Measurements from ENCODE around the gene GLOD5.
"Not testable (repeated sequence)": the region's sequence is repeated elsewhere in the genome, so short reads cannot be mapped to it uniquely, and the experiment has no call there.

Gene GLOD5

GRCh38 chrX:48792219-48792618, 30.7 kb downstream of the GLOD5 start:
- no peak for DNase-seq (ENCODE audit: low read depth in 3 of 3, low spot score in 1 of 3)

GRCh38 chrX:48793935-48794334, 32.4 kb downstream of the GLOD5 start:
- DNase-seq (ENCODE audit: low read depth in 3 of 3, low spot score in 1 of 3), result no peak

- DNase-seq (ENCODE audit: low read depth in 3 of 3, low spot score in 1 of 3), result no peak
Measured at GRCh38 chrX:48794340-48794910, 32.9 kb downstream of the GLOD5 start.

- no peak for DNase-seq (ENCODE audit: low read depth in 3 of 3, low spot score in 1 of 3)
Measured at GRCh38 chrX:48794911-48795515, 33.5 kb downstream of the GLOD5 start.

- DNase-seq (ENCODE audit: low read depth in 3 of 3, low spot score in 1 of 3), result no peak
Measured at GRCh38 chrX:48798318-48798717, 36.8 kb downstream of the GLOD5 start.

- DNase-seq (ENCODE audit: low read depth in 3 of 3, low spot score in 1 of 3), result no peak
Measured at GRCh38 chrX:48800574-48801279, 39.2 kb downstream of the GLOD5 start.

- peak; percentile 80 to 88 (median 88) for DNase-seq (ENCODE audit: low read depth in 3 of 3, low spot score in 1 of 3)
Measured at GRCh38 chrX:48801280-48802088, 39.9 kb downstream of the GLOD5 start, which contains the start of gene HDAC6. HDAC6 (plus strand) TSS chrX:48802067; CDS start chrX:48802693, 626 bp downstream.

- peak; percentile 8 to 45 (median 9) for DNase-seq (ENCODE audit: low read depth in 3 of 3, low spot score in 1 of 3)
Measured at GRCh38 chrX:48802089-48802904, 40.8 kb downstream of the GLOD5 start.

DNA sequence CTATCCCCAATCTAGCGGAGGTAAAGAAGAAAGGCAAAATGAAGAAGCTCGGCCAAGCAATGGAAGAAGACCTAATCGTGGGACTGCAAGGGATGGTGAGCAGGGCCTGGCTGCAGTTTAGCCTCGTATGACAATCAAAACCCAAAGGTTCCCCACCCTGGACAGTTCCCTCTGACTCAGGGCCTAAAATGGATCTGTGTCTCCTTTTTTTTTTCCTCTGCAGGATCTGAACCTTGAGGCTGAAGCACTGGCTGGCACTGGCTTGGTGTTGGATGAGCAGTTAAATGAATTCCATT, 41.3 kb downstream of the GLOD5 start:
- no peak for DNase-seq (ENCODE audit: low read depth in 3 of 3, low spot score in 1 of 3)

- no peak for DNase-seq (ENCODE audit: low read depth in 3 of 3, low spot score in 1 of 3)
Measured at GRCh38 chrX:48806081-48806480, 44.5 kb downstream of the GLOD5 start.

DNA sequence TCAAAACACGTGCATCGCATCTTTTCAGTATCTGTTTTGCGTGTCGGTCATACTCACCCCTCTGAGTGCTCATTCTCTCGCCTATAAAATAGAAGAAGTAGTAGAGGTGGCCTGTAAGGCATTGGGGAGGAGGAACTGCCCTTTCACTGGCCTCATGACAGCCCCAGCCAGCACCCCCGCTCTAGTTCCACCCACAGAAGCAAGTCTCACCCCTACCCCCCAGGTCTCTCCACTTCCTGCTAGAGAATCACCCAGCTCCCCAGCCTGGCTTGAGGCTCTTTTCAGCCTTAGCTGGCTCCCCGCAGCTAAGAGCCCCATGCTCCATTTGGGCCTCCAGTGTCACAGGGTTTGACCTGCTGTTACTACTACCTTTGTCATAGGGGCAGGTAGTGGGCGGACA, 52.1 kb downstream of the GLOD5 start:
- DNase-seq (ENCODE audit: low read depth in 3 of 3, low spot score in 1 of 3), result no peak

- no peak for DNase-seq (ENCODE audit: low read depth in 3 of 3, low spot score in 1 of 3)
Measured at GRCh38 chrX:48814722-48815121, 53.2 kb downstream of the GLOD5 start.

DNA sequence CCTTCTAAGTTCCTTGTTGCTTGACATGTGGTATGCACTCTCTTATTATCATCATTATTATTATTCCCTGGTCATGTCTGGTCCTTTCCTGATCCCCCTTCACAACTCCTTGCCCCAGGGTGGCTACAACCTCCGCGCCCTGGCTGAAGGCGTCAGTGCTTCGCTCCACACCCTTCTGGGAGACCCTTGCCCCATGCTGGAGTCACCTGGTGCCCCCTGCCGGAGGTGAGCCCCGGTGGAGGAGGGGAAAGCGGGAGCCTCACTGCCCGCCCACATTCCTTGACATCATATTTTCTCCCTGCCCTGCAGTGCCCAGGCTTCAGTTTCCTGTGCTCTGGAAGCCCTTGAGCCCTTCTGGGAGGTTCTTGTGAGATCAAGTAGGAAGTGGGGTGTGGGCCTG, 53.7 kb downstream of the GLOD5 start:
- DNase-seq (ENCODE audit: low read depth in 3 of 3, low spot score in 1 of 3), result no peak

DNA sequence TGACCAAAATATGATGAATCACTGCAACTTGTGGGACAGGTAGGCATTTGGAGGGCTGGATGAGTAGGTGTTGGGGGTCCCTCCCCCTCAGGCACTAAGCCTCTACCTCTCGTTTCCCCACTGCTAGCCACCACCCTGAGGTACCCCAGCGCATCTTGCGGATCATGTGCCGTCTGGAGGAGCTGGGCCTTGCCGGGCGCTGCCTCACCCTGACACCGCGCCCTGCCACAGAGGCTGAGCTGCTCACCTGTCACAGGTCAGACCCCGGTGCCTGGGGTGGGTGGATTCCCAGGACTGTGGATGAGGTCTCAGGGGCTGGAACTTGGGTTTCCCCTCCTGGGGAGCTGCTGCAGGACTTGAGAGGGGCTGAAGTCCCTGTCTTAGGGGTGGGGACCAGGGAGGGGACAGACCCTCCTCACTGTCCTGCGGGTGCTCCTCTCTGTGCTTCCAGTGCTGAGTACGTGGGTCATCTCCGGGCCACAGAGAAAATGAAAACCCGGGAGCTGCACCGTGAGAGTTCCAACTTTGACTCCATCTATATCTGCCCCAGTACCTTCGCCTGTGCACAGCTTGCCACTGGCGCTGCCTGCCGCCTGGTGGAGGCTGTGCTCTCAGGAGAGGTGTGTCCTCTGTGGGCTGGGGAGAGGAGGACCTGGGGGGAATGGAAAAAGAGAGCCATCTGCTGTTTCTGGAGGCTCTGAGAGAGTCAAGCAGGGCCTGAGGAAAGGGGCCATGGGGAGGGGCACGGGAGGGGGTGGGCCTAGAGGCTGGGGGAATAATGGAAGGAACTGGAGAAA, 54.7 kb downstream of the GLOD5 start:
- DNase-seq (ENCODE audit: low read depth in 3 of 3, low spot score in 1 of 3), result no peak

DNA sequence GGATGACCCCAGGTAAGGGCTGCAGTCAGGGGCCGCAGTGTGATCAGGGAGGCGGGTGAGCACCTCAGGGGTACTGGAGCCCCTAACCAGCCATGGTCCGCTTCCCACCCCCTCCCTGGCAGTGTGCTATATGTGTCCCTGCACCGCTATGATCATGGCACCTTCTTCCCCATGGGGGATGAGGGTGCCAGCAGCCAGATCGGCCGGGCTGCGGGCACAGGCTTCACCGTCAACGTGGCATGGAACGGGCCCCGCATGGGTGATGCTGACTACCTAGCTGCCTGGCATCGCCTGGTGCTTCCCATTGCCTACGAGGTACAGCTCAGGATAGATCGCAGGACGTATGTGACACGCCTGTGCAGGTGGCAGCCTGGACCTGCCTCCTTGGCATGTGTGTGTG, 56.6 kb downstream of the GLOD5 start:
- no peak for DNase-seq (ENCODE audit: low read depth in 3 of 3, low spot score in 1 of 3)

DNA sequence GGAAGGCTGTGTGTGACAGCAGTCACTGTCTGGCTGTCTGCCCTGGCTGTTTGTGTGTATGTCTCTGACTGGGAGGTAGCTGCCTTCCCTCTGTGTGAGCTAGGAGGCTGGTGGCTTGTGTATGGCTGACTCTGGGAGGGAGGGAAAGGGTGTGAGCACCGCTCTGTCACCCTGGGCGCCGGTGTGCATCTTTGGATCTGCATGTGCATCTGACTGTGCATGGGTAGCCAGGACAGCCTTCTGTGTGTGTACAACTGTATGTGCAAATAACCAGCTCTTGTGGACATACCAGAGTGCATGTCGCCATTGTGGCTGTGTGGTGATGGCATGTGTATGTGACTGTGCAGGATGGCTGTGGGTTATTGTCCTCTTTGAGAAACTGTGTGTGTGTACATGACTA, 57.3 kb downstream of the GLOD5 start:
- DNase-seq (ENCODE audit: low read depth in 3 of 3, low spot score in 1 of 3), result no peak

DNA sequence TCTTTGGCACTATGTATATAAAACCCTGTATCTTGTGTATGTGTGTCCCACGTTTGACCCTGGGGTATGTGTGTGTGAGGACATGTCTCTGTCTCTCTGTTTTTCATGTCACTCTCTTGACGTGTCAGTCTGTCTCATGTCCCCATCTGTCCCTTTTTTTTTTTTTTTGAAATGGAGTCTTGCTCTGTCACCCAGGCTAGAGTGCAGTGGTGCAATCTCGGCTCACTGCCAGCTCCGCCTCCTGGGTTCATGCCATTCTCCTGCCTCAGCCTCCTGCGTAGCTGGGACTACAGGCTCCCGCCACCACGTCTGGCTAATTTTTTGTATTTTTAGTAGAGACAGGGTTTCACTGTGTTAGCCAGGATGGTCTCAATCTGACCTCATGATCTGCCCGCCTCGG, 57.8 kb downstream of the GLOD5 start:
- not testable (repeated sequence) for DNase-seq (ENCODE audit: low read depth in 3 of 3, low spot score in 1 of 3)

- no peak for DNase-seq (ENCODE audit: low read depth in 3 of 3, low spot score in 1 of 3)
Measured at GRCh38 chrX:48823053-48823452, 61.5 kb downstream of the GLOD5 start.
